ENCODE measurements around the gene TARS2.
A peak's percentile ranks its signal among the peaks of the same experiment; 100 is the strongest.

Gene TARS2

GRCh38 chr1:150550222-150551050 lies 63.2 kb downstream of the TARS2 start:
- peak overlapping the region; percentile 50 to 57 for H3K4me3 ChIP-seq (replicated peaks in 1 of 2; ENCODE audit: low read depth in 2 of 2, low read length in 2 of 2)
- TF ChIP-seq, protein P1, sequence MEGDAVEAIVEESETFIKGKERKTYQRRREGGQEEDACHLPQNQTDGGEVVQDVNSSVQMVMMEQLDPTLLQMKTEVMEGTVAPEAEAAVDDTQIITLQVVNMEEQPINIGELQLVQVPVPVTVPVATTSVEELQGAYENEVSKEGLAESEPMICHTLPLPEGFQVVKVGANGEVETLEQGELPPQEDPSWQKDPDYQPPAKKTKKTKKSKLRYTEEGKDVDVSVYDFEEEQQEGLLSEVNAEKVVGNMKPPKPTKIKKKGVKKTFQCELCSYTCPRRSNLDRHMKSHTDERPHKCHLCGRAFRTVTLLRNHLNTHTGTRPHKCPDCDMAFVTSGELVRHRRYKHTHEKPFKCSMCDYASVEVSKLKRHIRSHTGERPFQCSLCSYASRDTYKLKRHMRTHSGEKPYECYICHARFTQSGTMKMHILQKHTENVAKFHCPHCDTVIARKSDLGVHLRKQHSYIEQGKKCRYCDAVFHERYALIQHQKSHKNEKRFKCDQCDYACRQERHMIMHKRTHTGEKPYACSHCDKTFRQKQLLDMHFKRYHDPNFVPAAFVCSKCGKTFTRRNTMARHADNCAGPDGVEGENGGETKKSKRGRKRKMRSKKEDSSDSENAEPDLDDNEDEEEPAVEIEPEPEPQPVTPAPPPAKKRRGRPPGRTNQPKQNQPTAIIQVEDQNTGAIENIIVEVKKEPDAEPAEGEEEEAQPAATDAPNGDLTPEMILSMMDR (IDR thresholded peaks at IDR 0.05; ENCODE audit: low read depth, low read length): no peak
- DNase-seq (ENCODE audit: low read depth in 2 of 2): peak in 1 of 2 donors; percentile 52

GRCh38 chr1:150551051-150551783 lies 64.0 kb downstream of the TARS2 start:
- no peak overlapping the region for H3K4me3 ChIP-seq (replicated peaks in 1 of 2; ENCODE audit: low read depth in 2 of 2, low read length in 2 of 2)
- TF ChIP-seq, protein P1 (IDR thresholded peaks at IDR 0.05; ENCODE audit: low read depth, low read length): no peak
- no peak for DNase-seq (ENCODE audit: low read depth in 2 of 2)

DNA sequence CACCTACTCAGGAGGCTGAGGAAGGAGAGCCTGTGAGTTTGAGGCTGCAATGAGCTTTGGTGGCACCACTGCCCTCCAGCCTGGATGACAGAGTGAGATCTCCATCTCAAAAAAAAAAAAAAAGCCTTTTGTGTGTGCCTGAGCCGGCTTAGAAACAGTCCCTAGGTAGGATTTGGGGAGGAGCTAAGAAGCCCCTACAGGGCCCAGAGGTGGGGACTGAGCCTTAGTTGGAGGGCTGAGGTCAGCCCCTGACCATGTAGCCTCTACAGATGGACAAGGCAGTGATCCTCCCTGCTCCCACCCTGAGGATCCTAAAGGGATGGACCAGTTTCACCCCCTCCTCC lies 64.5 kb downstream of the TARS2 start:
- no peak overlapping the region for H3K4me3 ChIP-seq (replicated peaks in 1 of 2; ENCODE audit: low read depth in 2 of 2, low read length in 2 of 2)
- DNase-seq (ENCODE audit: low read depth in 2 of 2): no peak
- TF ChIP-seq, protein P1 (IDR thresholded peaks at IDR 0.05; ENCODE audit: low read depth, low read length): no peak

GRCh38 chr1:150552128-150552910 lies 65.1 kb downstream of the TARS2 start:
- TF ChIP-seq, protein P1 (IDR thresholded peaks at IDR 0.05; ENCODE audit: low read depth, low read length): no peak
- peak; percentile 94 to 98 for DNase-seq (ENCODE audit: low read depth in 2 of 2)
- H3K4me3 ChIP-seq (replicated peaks in 1 of 2; ENCODE audit: low read depth in 2 of 2, low read length in 2 of 2): no peak overlapping the region

DNA sequence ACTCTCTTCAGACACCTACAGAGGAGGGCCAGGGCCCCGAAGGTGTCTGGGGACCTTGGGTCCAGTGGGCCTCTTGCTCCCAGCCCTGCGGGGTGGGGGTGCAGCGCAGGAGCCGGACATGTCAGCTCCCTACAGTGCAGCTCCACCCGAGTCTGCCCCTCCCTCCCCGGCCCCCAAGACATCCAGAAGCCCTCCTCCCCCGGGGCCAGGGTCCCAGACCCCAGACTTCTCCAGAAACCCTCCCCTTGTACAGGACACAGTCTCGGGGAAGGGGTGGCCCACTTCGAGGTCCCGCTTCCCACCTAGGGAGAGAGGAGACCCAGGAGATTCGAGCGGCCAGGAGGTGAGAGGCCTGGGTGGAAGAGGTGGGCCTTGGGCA lies 65.7 kb downstream of the TARS2 start:
- TF ChIP-seq, protein P1 (IDR thresholded peaks at IDR 0.05; ENCODE audit: low read depth, low read length): no peak
- H3K4me3 ChIP-seq (replicated peaks in 1 of 2; ENCODE audit: low read depth in 2 of 2, low read length in 2 of 2): no peak overlapping the region
- no peak for DNase-seq (ENCODE audit: low read depth in 2 of 2)

- TF ChIP-seq, protein P1 (IDR thresholded peaks at IDR 0.05; ENCODE audit: low read depth, low read length): no peak
- no peak overlapping the region for H3K4me3 ChIP-seq (replicated peaks in 1 of 2; ENCODE audit: low read depth in 2 of 2, low read length in 2 of 2)
- DNase-seq (ENCODE audit: low read depth in 2 of 2): no peak
Measured at GRCh38 chr1:150553392-150554085, 66.3 kb downstream of the TARS2 start.
